ENCODE results near the gene SH3BP4. TPM values are rescaled to one million over a fixed set of nuclear protein-coding genes. Genes with fewer than 3 reads are reported as not detected.

The SH3BP4 gene
- total RNA-seq, 1 experiment from 2014 or later = not detected

- H3K27me3 ChIP-seq (ENCODE audit: low read length) = no peaks in the 10 kb centered on the region
- DNase-seq = no peak
- H3K9me3 ChIP-seq (ENCODE audit: low read length) = no peaks in the 10 kb centered on the region
- no peak overlapping the region for H3K4me2 ChIP-seq (ENCODE audit: low read depth, low read length, poor library complexity, severe bottlenecking)
- H3K4me1 ChIP-seq (ENCODE audit: low read length) = no peaks in the 10 kb centered on the region
- H4K20me1 ChIP-seq (ENCODE audit: insufficient read depth, low read depth, low read length) = no peaks in the 10 kb centered on the region
- H3K4me3 ChIP-seq (ENCODE audit: low read length) = no peak overlapping the region
- H2AFZ ChIP-seq (ENCODE audit: low read length) = no peak overlapping the region
- H3K9ac ChIP-seq (ENCODE audit: low read length) = no peak overlapping the region
- H3K27ac ChIP-seq (ENCODE audit: low read length) = no peak overlapping the region
- no peaks in the 10 kb centered on the region for H3K36me3 ChIP-seq (ENCODE audit: insufficient read depth, low read length)
- no peaks in the 10 kb centered on the region for H3K79me2 ChIP-seq (ENCODE audit: low read length)
- no peaks in the 10 kb centered on the region for H3K9me2 ChIP-seq (replicated peaks; ENCODE audit: insufficient read depth, low read length)
These were observed 75.1 kb downstream of the SH3BP4 start for GRCh38 chr2:235026649-235027557.

GRCh38 chr2:235027558-235028214 is 75.9 kb downstream of the SH3BP4 start:
- no peak overlapping the region for H3K4me3 ChIP-seq (ENCODE audit: low read length)
- H3K9me2 ChIP-seq (replicated peaks; ENCODE audit: insufficient read depth, low read length) = no peaks in the 10 kb centered on the region
- no peaks in the 10 kb centered on the region for H3K79me2 ChIP-seq (ENCODE audit: low read length)
- no peak for DNase-seq
- no peaks in the 10 kb centered on the region for H4K20me1 ChIP-seq (ENCODE audit: insufficient read depth, low read depth, low read length)
- H3K9ac ChIP-seq (ENCODE audit: low read length) = no peak overlapping the region
- no peak overlapping the region for H3K27ac ChIP-seq (ENCODE audit: low read length)
- no peak overlapping the region for H3K4me2 ChIP-seq (ENCODE audit: low read depth, low read length, poor library complexity, severe bottlenecking)
- no peak overlapping the region for H2AFZ ChIP-seq (ENCODE audit: low read length)
- H3K9me3 ChIP-seq (ENCODE audit: low read length) = no peaks in the 10 kb centered on the region
- no peaks in the 10 kb centered on the region for H3K27me3 ChIP-seq (ENCODE audit: low read length)
- no peaks in the 10 kb centered on the region for H3K4me1 ChIP-seq (ENCODE audit: low read length)
- H3K36me3 ChIP-seq (ENCODE audit: insufficient read depth, low read length) = no peaks in the 10 kb centered on the region

GRCh38 chr2:235028646-235029045 is 76.8 kb downstream of the SH3BP4 start:
- H2AFZ ChIP-seq (ENCODE audit: low read length) = no peak overlapping the region
- H3K27me3 ChIP-seq (ENCODE audit: low read length) = no peaks in the 10 kb centered on the region
- no peaks in the 10 kb centered on the region for H3K9me2 ChIP-seq (replicated peaks; ENCODE audit: insufficient read depth, low read length)
- DNase-seq = no peak
- no peak overlapping the region for H3K4me2 ChIP-seq (ENCODE audit: low read depth, low read length, poor library complexity, severe bottlenecking)
- H3K36me3 ChIP-seq (ENCODE audit: insufficient read depth, low read length) = no peaks in the 10 kb centered on the region
- no peak overlapping the region for H3K4me3 ChIP-seq (ENCODE audit: low read length)
- no peaks in the 10 kb centered on the region for H3K9me3 ChIP-seq (ENCODE audit: low read length)
- H3K27ac ChIP-seq (ENCODE audit: low read length) = no peak overlapping the region
- H3K79me2 ChIP-seq (ENCODE audit: low read length) = no peaks in the 10 kb centered on the region
- no peaks in the 10 kb centered on the region for H4K20me1 ChIP-seq (ENCODE audit: insufficient read depth, low read depth, low read length)
- no peak overlapping the region for H3K9ac ChIP-seq (ENCODE audit: low read length)
- H3K4me1 ChIP-seq (ENCODE audit: low read length) = no peaks in the 10 kb centered on the region

GRCh38 chr2:235029054-235029453 is 77.2 kb downstream of the SH3BP4 start:
- no peak overlapping the region for H2AFZ ChIP-seq (ENCODE audit: low read length)
- no peak overlapping the region for H3K27ac ChIP-seq (ENCODE audit: low read length)
- no peaks in the 10 kb centered on the region for H3K9me2 ChIP-seq (replicated peaks; ENCODE audit: insufficient read depth, low read length)
- no peak overlapping the region for H3K4me2 ChIP-seq (ENCODE audit: low read depth, low read length, poor library complexity, severe bottlenecking)
- no peaks in the 10 kb centered on the region for H3K27me3 ChIP-seq (ENCODE audit: low read length)
- no peaks in the 10 kb centered on the region for H3K4me1 ChIP-seq (ENCODE audit: low read length)
- no peak for DNase-seq
- H3K79me2 ChIP-seq (ENCODE audit: low read length) = no peaks in the 10 kb centered on the region
- H3K4me3 ChIP-seq (ENCODE audit: low read length) = no peak overlapping the region
- H4K20me1 ChIP-seq (ENCODE audit: insufficient read depth, low read depth, low read length) = no peaks in the 10 kb centered on the region
- no peaks in the 10 kb centered on the region for H3K9me3 ChIP-seq (ENCODE audit: low read length)
- H3K9ac ChIP-seq (ENCODE audit: low read length) = no peak overlapping the region
- H3K36me3 ChIP-seq (ENCODE audit: insufficient read depth, low read length) = no peaks in the 10 kb centered on the region

- Histone ChIP-seq H3K27ac (ENCODE audit: low read length) (no peak overlapping the region), H3K9me3 (ENCODE audit: low read length) (no peaks in the 10 kb centered on the region), H3K9ac (ENCODE audit: low read length) (no peak overlapping the region), H3K4me2 (ENCODE audit: low read depth, low read length, poor library complexity, severe bottlenecking) (no peak overlapping the region), H3K9me2 (replicated peaks; ENCODE audit: insufficient read depth, low read length) (no peaks in the 10 kb centered on the region), H3K79me2 (ENCODE audit: low read length) (no peaks in the 10 kb centered on the region), H3K4me1 (ENCODE audit: low read length) (no peaks in the 10 kb centered on the region), H3K36me3 (ENCODE audit: insufficient read depth, low read length) (no peaks in the 10 kb centered on the region), H4K20me1 (ENCODE audit: insufficient read depth, low read depth, low read length) (no peaks in the 10 kb centered on the region), H3K27me3 (ENCODE audit: low read length) (no peaks in the 10 kb centered on the region), H3K4me3 (ENCODE audit: low read length) (no peak overlapping the region), H2AFZ (ENCODE audit: low read length) (no peak overlapping the region)
- DNase-seq = no peak
These were observed 78.3 kb downstream of the SH3BP4 start for GRCh38 chr2:235030126-235030525.

- Histone ChIP-seq H3K4me1 (ENCODE audit: low read length) (no peaks in the 10 kb centered on the region), H4K20me1 (ENCODE audit: insufficient read depth, low read depth, low read length) (no peaks in the 10 kb centered on the region), H3K27me3 (ENCODE audit: low read length) (no peaks in the 10 kb centered on the region), H3K4me3 (ENCODE audit: low read length) (no peak overlapping the region), H3K36me3 (ENCODE audit: insufficient read depth, low read length) (no peaks in the 10 kb centered on the region), H3K9me3 (ENCODE audit: low read length) (no peaks in the 10 kb centered on the region), H2AFZ (ENCODE audit: low read length) (no peak overlapping the region), H3K4me2 (ENCODE audit: low read depth, low read length, poor library complexity, severe bottlenecking) (no peak overlapping the region), H3K79me2 (ENCODE audit: low read length) (no peaks in the 10 kb centered on the region), H3K9me2 (replicated peaks; ENCODE audit: insufficient read depth, low read length) (no peaks in the 10 kb centered on the region), H3K9ac (ENCODE audit: low read length) (no peak overlapping the region), H3K27ac (ENCODE audit: low read length) (no peak overlapping the region)
- no peak for DNase-seq
These were observed 79.1 kb downstream of the SH3BP4 start for GRCh38 chr2:235030936-235031335.

GRCh38 chr2:235031686-235032373 is 80.0 kb downstream of the SH3BP4 start:
- H3K4me1 ChIP-seq (ENCODE audit: low read length) = no peaks in the 10 kb centered on the region
- no peaks in the 10 kb centered on the region for H3K36me3 ChIP-seq (ENCODE audit: insufficient read depth, low read length)
- H3K9me2 ChIP-seq (replicated peaks; ENCODE audit: insufficient read depth, low read length) = no peaks in the 10 kb centered on the region
- H3K27me3 ChIP-seq (ENCODE audit: low read length) = no peaks in the 10 kb centered on the region
- DNase-seq = no peak
- H4K20me1 ChIP-seq (ENCODE audit: insufficient read depth, low read depth, low read length) = no peaks in the 10 kb centered on the region
- no peaks in the 10 kb centered on the region for H3K79me2 ChIP-seq (ENCODE audit: low read length)
- no peak overlapping the region for H3K27ac ChIP-seq (ENCODE audit: low read length)
- H3K9ac ChIP-seq (ENCODE audit: low read length) = no peak overlapping the region
- no peaks in the 10 kb centered on the region for H3K9me3 ChIP-seq (ENCODE audit: low read length)
- H2AFZ ChIP-seq (ENCODE audit: low read length) = no peak overlapping the region
- no peak overlapping the region for H3K4me3 ChIP-seq (ENCODE audit: low read length)
- no peak overlapping the region for H3K4me2 ChIP-seq (ENCODE audit: low read depth, low read length, poor library complexity, severe bottlenecking)

- H3K4me3 ChIP-seq (ENCODE audit: low read length) = no peak overlapping the region
- H2AFZ ChIP-seq (ENCODE audit: low read length) = no peak overlapping the region
- no peaks in the 10 kb centered on the region for H3K27me3 ChIP-seq (ENCODE audit: low read length)
- H3K79me2 ChIP-seq (ENCODE audit: low read length) = no peaks in the 10 kb centered on the region
- no peak overlapping the region for H3K9ac ChIP-seq (ENCODE audit: low read length)
- H4K20me1 ChIP-seq (ENCODE audit: insufficient read depth, low read depth, low read length) = no peaks in the 10 kb centered on the region
- H3K36me3 ChIP-seq (ENCODE audit: insufficient read depth, low read length) = no peaks in the 10 kb centered on the region
- no peak for DNase-seq
- H3K4me2 ChIP-seq (ENCODE audit: low read depth, low read length, poor library complexity, severe bottlenecking) = no peak overlapping the region
- H3K27ac ChIP-seq (ENCODE audit: low read length) = no peak overlapping the region
- no peaks in the 10 kb centered on the region for H3K9me2 ChIP-seq (replicated peaks; ENCODE audit: insufficient read depth, low read length)
- H3K4me1 ChIP-seq (ENCODE audit: low read length) = no peaks in the 10 kb centered on the region
- no peaks in the 10 kb centered on the region for H3K9me3 ChIP-seq (ENCODE audit: low read length)
These were observed 80.6 kb downstream of the SH3BP4 start for GRCh38 chr2:235032466-235032865.

Data from Karpas-422 (cell line).